K562 (cell line): ENCODE results near the gene GPATCH4. TPM values are rescaled to one million over a fixed set of nuclear protein-coding genes. Genes with fewer than 3 reads are reported as not detected.

ENCODE experiments used
- ATAC-seq: fragments of 200-7000 bp; cut with Tn5 transposase; 3 replicates; pipeline ENCODE4 v1.9.1; 2020; ENCODE audit warnings: moderate library complexity
- BruUV-seq: library from RNA; stranded (reverse); fragments of 400-500 nt; replicated peaks from 2 replicates; lab custom pipeline; 2021; lab: Mats Ljungman, UMichigan
- CTCF ChIA-PET: fragments of 300-600 bp; formaldehyde crosslinking; extraction: SDS; loops from one replicate; lab custom pipeline; 2021; ENCODE audit warnings: low intra/inter-chr PET ratio; lab: Yijun Ruan, JAX
- POLR2A ChIA-PET: fragments of 300-600, 350-650 bp; sonication (Branson Sonifier 250); formaldehyde crosslinking; extraction: SDS; loops from one replicate; lab custom pipeline; 2021; ENCODE audit warnings: antibody characterized with exemption, inconsistent platforms; lab: Yijun Ruan, JAX
- DNase-seq, 4 experiments: peaks; one replicate each; pipeline versions ENCODE4 v3.0.0 to v3.0.0-alpha.2; 2011 to 2018; ENCODE audit warnings: low spot score in 3 of 4, mixed read lengths in 3 of 4; ENCODE audit errors: extremely low read depth in 1 of 4
- FAIRE-seq: peaks from 2 replicates; lab custom pipeline; 2011; peaks lifted over from hg19 to GRCh38; lab: Jason Lieb, UNC
- H2AFZ ChIP-seq: 2 replicates; pipeline ENCODE4 v1.6.0; 2011; ENCODE audit warnings: low read depth, low read length, control low read depth, inconsistent platforms
- H3K27ac ChIP-seq: fragments of 200-600 bp; 3 replicates; pipeline ENCODE4 v1.8.0; 2011; ENCODE audit warnings: low read depth, mild to moderate bottlenecking, control low read depth, inconsistent platforms, low read length, moderate library complexity, mixed read lengths; ENCODE audit errors: extremely low read depth
- H3K27me3 ChIP-seq, 2 experiments: fragments of 300-600 bp in 1 of 2; 2 replicates in 1 of 2; 3 replicates in 1 of 2; pipeline versions ENCODE4 v1.6.0 to v1.8.0; 2011; ENCODE audit warnings: inconsistent platforms in 2 of 2, low read length in 2 of 2, mild to moderate bottlenecking in 1 of 2, mixed read lengths in 1 of 2, moderate library complexity in 1 of 2; ENCODE audit not compliant: control insufficient read depth in 2 of 2, insufficient read depth in 2 of 2
- H3K36me3 ChIP-seq: fragments of 300-600 bp; 3 replicates; pipeline ENCODE4 v1.8.0; 2011; ENCODE audit warnings: mild to moderate bottlenecking, low read length, inconsistent platforms; ENCODE audit not compliant: control insufficient read depth, insufficient read depth
- H3K4me1 ChIP-seq, 2 experiments: fragments of 200-600 bp in 1 of 2; replicated peaks in 1 of 2; 2 replicates in 1 of 2; 3 replicates in 1 of 2; pipeline versions ENCODE4 v1.5.1 to v1.8.0; 2011; ENCODE audit warnings: inconsistent platforms in 2 of 2, low read length in 2 of 2, mild to moderate bottlenecking in 1 of 2, mixed read lengths in 1 of 2, moderate library complexity in 1 of 2; ENCODE audit not compliant: control insufficient read depth in 2 of 2, insufficient read depth in 2 of 2
- H3K4me2 ChIP-seq: 2 replicates; pipeline ENCODE4 v1.6.1; 2011; ENCODE audit warnings: low read length, control low read depth, inconsistent platforms, mixed read lengths; ENCODE audit not compliant: insufficient read depth
- H3K4me3 ChIP-seq: fragments of 200-600 bp; sonication (generic), shearing (Covaris generic); 2 replicates; pipeline ENCODE4 v1.5.1; 2016; ENCODE audit warnings: control low read depth, inconsistent platforms
- H3K79me2 ChIP-seq: fragments of 200-600 bp; 3 replicates; pipeline ENCODE4 v1.8.0; 2011; ENCODE audit warnings: low read length, inconsistent platforms; ENCODE audit not compliant: control insufficient read depth, insufficient read depth
- H3K9ac ChIP-seq, 2 experiments: 2 replicates each; pipeline versions ENCODE4 v1.6.0 to v1.6.1; 2011; ENCODE audit warnings: low read depth in 2 of 2, low read length in 2 of 2, control low read depth in 1 of 2, inconsistent platforms in 1 of 2, mild to moderate bottlenecking in 1 of 2, mixed read lengths in 1 of 2; ENCODE audit not compliant: insufficient read depth in 1 of 2
- H3K9me1 ChIP-seq: one replicate; pipeline ENCODE4 v1.6.0; 2011; ENCODE audit warnings: inconsistent platforms, mild to moderate bottlenecking, low read length, moderate library complexity; ENCODE audit not compliant: control insufficient read depth, insufficient read depth
- H3K9me3 ChIP-seq: replicated peaks from 2 replicates; pipeline ENCODE4 v1.5.1; 2011; ENCODE audit warnings: low read depth, low read length, inconsistent platforms; ENCODE audit not compliant: control insufficient read depth, insufficient read depth
- H4K20me1 ChIP-seq: replicated peaks from 2 replicates; pipeline ENCODE4 v1.6.1; 2011; ENCODE audit warnings: low read length, inconsistent platforms, mixed read lengths; ENCODE audit not compliant: control insufficient read depth, insufficient read depth
- ARID2 ChIP-seq: fragments of 450-650 bp; IDR thresholded peaks from 2 replicates; pipeline ENCODE4 v1.6.1; 2017; ENCODE audit warnings: antibody characterized with exemption, mild to moderate bottlenecking
- BRCA1 ChIP-seq, 2 experiments: fragments of 450-650 bp in 1 of 2; sonication (generic) in 1 of 2; formaldehyde crosslinking in 1 of 2; IDR thresholded peaks; 2 replicates each; pipeline versions ENCODE4 v1.5.0 to v1.6.1; 2017 to 2020; ENCODE audit warnings: mild to moderate bottlenecking in 1 of 2, missing genetic modification reagents in 1 of 2
- CTCF ChIP-seq, 3 experiments: IDR thresholded peaks in 2 of 3; conservative IDR thresholded peaks in 1 of 3; 2 replicates each; pipeline ENCODE4 v1.5.1; 2011 to 2012; ENCODE audit warnings: low read length in 3 of 3, mild to moderate bottlenecking in 3 of 3, control low read depth in 2 of 3, improper control_type of control experiment in 1 of 3, inconsistent platforms in 1 of 3, low read depth in 1 of 3, mixed read lengths in 1 of 3, moderate library complexity in 1 of 3; ENCODE audit not compliant: insufficient read depth in 2 of 3
- ILK ChIP-seq: fragments of 450-650 bp; IDR thresholded peaks from 2 replicates; pipeline ENCODE4 v1.6.1; 2016; ENCODE audit warnings: missing genetic modification characterization, low read depth, mild to moderate bottlenecking, missing compliant biosample characterization, moderate library complexity, borderline replicate concordance
- KAT8 ChIP-seq: fragments of 450-650 bp; IDR thresholded peaks from 2 replicates; pipeline ENCODE4 v1.6.1; 2016; ENCODE audit warnings: low read depth, mild to moderate bottlenecking
- KLF10 ChIP-seq: fragments of 250-450 bp; sonication (Bioruptor Pico); IDR thresholded peaks from 2 replicates; pipeline ENCODE4 v1.6.1; 2021; ENCODE audit warnings: matching md5 sums
- RAD21 ChIP-seq, 2 experiments: fragments of 250-450 bp in 1 of 2; fragments of 450-650 bp in 1 of 2; sonication (Bioruptor Pico) in 1 of 2; formaldehyde crosslinking in 1 of 2; IDR thresholded peaks in 1 of 2; conservative IDR thresholded peaks in 1 of 2; 2 replicates each; pipeline versions ENCODE4 v1.4.0 to v1.8.0; 2020 to 2022; ENCODE audit warnings: mild to moderate bottlenecking in 2 of 2, moderate library complexity in 1 of 2
- ZSCAN32 ChIP-seq: fragments of 450-650 bp; formaldehyde crosslinking; IDR thresholded peaks from 2 replicates; pipeline ENCODE4 v1.4.0; 2020; ENCODE audit warnings: mild to moderate bottlenecking, moderate library complexity
- WGBS: fragments of 100-300 bp; shearing (Covaris generic); methylation state at CpG from one replicate; pipeline ENCODE4 v1.1.6; 2016; ENCODE audit warnings: low coverage, mixed read lengths; ENCODE audit not compliant: insufficient coverage; ENCODE audit errors: missing lambda C conversion rate; 5-methylcytosine and 5-hydroxymethylcytosine counted together
- in situ Hi-C: fragments of 300-500 bp; cut with MboI; formaldehyde crosslinking; loops from 4 replicates; pipeline ENCODE4 v1.15.0; 2018; ENCODE audit warnings: inconsistent platforms, mixed read lengths
- intact Hi-C: fragments of 100-400 bp; cut with micrococcal nuclease; formaldehyde crosslinking; loops from 2 replicates; pipeline ENCODE4 v1.14.2; 2022
- polyA plus RNA-seq, 8 experiments: library from polyadenylated mRNA; depleted of rRNA in 4 of 8; stranded (reverse) in 5 of 8; unstranded in 3 of 8; fragments of >200 nt; fragmentation: Nextera tagmentation in 2 of 8; fragmentation: Illumina TruSeq in 1 of 8; extraction: Ambion mirVana in 2 of 8; extraction: Trizol in 1 of 8; gene quantifications; 2 replicates each; pipeline versions ENCODE4 v1.2.1 to v1.2.3, GENCODE V29; 2011 to 2014; ENCODE audit warnings: inconsistent platforms in 1 of 8, missing spikeins in 1 of 8
- total RNA-seq, 7 experiments: library from RNA; depleted of rRNA in 6 of 7; stranded (reverse); fragments of >200 nt in 6 of 7; fragmentation: Illumina TruSeq in 2 of 7; extraction: Trizol in 2 of 7; gene quantifications; 2 replicates each; pipeline versions ENCODE4 v1.2.1 to v1.2.3, GENCODE V29; 2011 to 2021; ENCODE audit warnings: low replicate concordance in 1 of 7
- TF ChIP-seq, protein P1 (sequence below): sonication (generic); formaldehyde crosslinking; IDR thresholded peaks from 2 replicates; pipeline ENCODE4 v1.8.0; 2022; ENCODE audit warnings: missing genetic modification reagents, mild to moderate bottlenecking, moderate library complexity, borderline replicate concordance

The GPATCH4 gene
- total and polyA plus RNA-seq, 9 of the 15 experiments (the other 6 are each of a cell fraction or from before 2014, with no cell fraction given): 43.7 to 105 (median 76.5) TPM

DNA sequence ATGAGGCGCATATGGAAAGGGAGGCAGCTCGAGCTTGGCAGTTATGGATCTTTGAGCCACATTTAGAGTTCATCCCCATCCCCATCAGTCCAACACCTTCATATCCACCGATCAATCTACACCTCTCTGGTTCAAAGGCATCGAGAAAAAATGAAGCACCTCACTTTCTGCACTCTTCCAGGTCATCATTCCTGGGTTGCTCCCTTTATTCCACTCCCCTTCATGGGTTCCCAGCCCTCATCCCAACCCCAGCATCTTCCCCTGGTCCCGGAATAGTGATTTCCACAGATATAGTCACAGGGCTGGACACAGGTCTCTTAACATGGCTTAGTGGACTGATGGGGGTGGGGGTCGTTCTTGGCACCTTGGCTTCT lies 18.3 kb upstream of the GPATCH4 start:
- ChIA-PET POLR2A (interaction anchor here (1.0 to 1.4 kb wide), 3 partner anchors 11 to 523 kb away, joined by 3 read pairs; no protein-coding TSS in a partner anchor), CTCF (interaction anchor here (1.0 kb wide), 1 partner anchor 107 kb away, joined by 3 read pairs; no protein-coding TSS in a partner anchor)
- in situ Hi-C loops (no loop called here), intact Hi-C loops (no loop called here)
- H3K9ac ChIP-seq: no peak overlapping the region
- H3K4me1 ChIP-seq: peaks cover 17 to 34% of the 10 kb centered on the region in 2 experiments
- no TSS peak for BruUV-seq
- no peaks in the 10 kb centered on the region for H3K27me3 ChIP-seq
- ATAC-seq (no peak), FAIRE-seq (no peak), DNase-seq (no peak)
- no peak overlapping the region for H3K4me3 ChIP-seq
- H3K36me3 ChIP-seq: no peaks in the 10 kb centered on the region
- H3K9me3 ChIP-seq: no peaks in the 10 kb centered on the region
- H4K20me1 ChIP-seq: no peaks in the 10 kb centered on the region
- H3K9me1 ChIP-seq: no peaks in the 10 kb centered on the region
- H3K79me2 ChIP-seq: no peaks in the 10 kb centered on the region
- TF ChIP-seq ARID2: no peak
- TF ChIP-seq BRCA1 (IDR thresholded peaks at IDR 0.05): no peak
- 0 out of 2 replicates have a peak, but pooled peaks have one; percentile 58 for TF ChIP-seq BRCA1 (CRISPR knock-in tag; IDR thresholded peaks at IDR 0.05)
- no peak overlapping the region for H2AFZ ChIP-seq
- no peak overlapping the region for H3K27ac ChIP-seq
- WGBS: 5% methylated on average over 6 of the region's 6 CpGs
- H3K4me2 ChIP-seq: no peak overlapping the region

DNA sequence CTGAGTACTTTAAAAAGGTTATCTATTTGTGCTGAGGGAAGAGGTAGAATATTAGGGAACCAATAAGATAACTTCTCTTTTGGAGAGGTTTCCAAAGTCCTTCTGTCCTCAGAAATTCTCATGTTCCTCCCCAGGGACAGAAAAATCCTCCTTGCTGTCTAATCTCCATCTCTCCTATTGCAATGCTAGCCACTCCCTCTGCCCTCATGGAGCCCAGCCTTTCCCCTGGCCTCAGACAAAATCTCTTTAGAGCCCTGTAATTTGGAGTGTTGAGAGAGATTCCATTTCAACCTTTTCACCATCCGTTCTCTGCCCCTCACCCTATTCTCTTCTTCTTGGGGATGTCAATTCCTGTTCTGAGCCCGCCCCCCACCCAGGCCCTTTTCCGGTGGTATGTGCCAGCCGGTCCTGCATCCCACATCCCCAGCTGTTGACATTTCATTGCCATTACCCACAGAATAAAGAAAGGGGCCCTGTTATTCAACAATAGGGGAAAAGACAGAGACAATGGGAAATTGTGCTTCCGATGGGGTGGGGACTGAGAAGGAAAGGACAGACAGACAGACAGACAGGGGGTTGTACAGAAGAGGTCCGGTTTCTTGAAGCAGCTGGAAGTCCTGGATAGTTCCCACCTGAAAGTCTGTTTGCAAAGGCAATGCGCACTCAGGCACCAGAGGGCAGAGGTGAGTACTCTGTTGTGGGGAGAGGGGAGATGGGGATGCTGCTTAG lies 17.7 kb upstream of the GPATCH4 start, which contains the start of gene HAPLN2:
TSS of gene HAPLN2 (plus strand) at position 563 of the 729 bp plus-strand sequence. CDS start 4,076 bp downstream, outside the sequence.
- 3% methylated on average over 7 of the region's 7 CpGs for WGBS
- H3K27ac ChIP-seq: no peak within 1 kb of the TSS
- H3K9me3 ChIP-seq: no peaks in the 10 kb centered on the region
- DNase-seq (peak in 3 of 4 experiments; percentile 40 to 59 (median 47)), FAIRE-seq (peak; percentile 23), ATAC-seq (peak; percentile 41; the same call in 2 of the 3 replicates)
- intact Hi-C loops (no loop called here), in situ Hi-C loops (no loop called here)
- H2AFZ ChIP-seq: no peak within 1 kb of the TSS
- no peaks in the 10 kb centered on the region for H3K9me1 ChIP-seq
- CTCF ChIA-PET: interaction anchor here (1.0 kb wide), 1 partner anchor 107 kb away, joined by 3 read pairs; no protein-coding TSS in a partner anchor
- H3K4me1 ChIP-seq: peaks cover 17 to 28% of the 10 kb centered on the region in 2 experiments
- H3K4me3 ChIP-seq: no peak within 1 kb of the TSS
- POLR2A ChIA-PET: interaction anchor here (1.0 to 1.5 kb wide), 4 partner anchors 8 to 523 kb away, joined by 3 to 4 read pairs (median 3); no protein-coding TSS in a partner anchor
- no peak within 1 kb of the TSS for H3K4me2 ChIP-seq
- no peaks in the 10 kb centered on the region for H3K36me3 ChIP-seq
- H3K9ac ChIP-seq: no peak within 1 kb of the TSS
- H4K20me1 ChIP-seq: no peaks in the 10 kb centered on the region
- no TSS peak for BruUV-seq
- H3K27me3 ChIP-seq: no peaks in the 10 kb centered on the region
- H3K79me2 ChIP-seq: no peaks in the 10 kb centered on the region
- peak; percentile 65 to 75 (median 71) for TF ChIP-seq CTCF (IDR thresholded peaks at IDR 0.05 in 2 of 3, conservative IDR thresholded peaks at IDR 0.05 in 1 of 3; ENCODE audit: insufficient read depth in 2 of 3, low read depth in 1 of 3, low read length in 3 of 3)
- TF ChIP-seq, protein P1, sequence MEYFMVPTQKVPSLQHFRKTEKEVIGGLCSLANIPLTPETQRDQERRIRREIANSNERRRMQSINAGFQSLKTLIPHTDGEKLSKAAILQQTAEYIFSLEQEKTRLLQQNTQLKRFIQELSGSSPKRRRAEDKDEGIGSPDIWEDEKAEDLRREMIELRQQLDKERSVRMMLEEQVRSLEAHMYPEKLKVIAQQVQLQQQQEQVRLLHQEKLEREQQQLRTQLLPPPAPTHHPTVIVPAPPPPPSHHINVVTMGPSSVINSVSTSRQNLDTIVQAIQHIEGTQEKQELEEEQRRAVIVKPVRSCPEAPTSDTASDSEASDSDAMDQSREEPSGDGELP: 0 out of 2 replicates have a peak, but pooled peaks have one; percentile 15
- TF ChIP-seq KAT8: no peak
- TF ChIP-seq ZSCAN32 (CRISPR knock-in tag): no peak
- TF ChIP-seq KLF10 (CRISPR knock-in tag): no peak
- no peak for TF ChIP-seq ILK (tag)
- TF ChIP-seq RAD21 (CRISPR knock-in tag; conservative IDR thresholded peaks at IDR 0.05 in 1 of 2, IDR thresholded peaks at IDR 0.05 in 1 of 2): peak in 1 of 2 experiments; percentile 41; a peak in 2 of 4 replicates
